Measurements from ENCODE around the gene PLTP.
"Not testable (repeated sequence)": the region's sequence is repeated elsewhere in the genome, so short reads cannot be mapped to it uniquely, and the experiment has no call there.

The PLTP gene

GRCh38 chr20:45901332-45901731, 10.6 kb downstream of the PLTP start:
- DNase-seq: not testable (repeated sequence)

- DNase-seq: no peak
These were observed 12.7 kb downstream of the PLTP start for GRCh38 chr20:45899046-45899835.

GRCh38 chr20:45898285-45898684, 13.7 kb downstream of the PLTP start:
- no peak for DNase-seq

DNA sequence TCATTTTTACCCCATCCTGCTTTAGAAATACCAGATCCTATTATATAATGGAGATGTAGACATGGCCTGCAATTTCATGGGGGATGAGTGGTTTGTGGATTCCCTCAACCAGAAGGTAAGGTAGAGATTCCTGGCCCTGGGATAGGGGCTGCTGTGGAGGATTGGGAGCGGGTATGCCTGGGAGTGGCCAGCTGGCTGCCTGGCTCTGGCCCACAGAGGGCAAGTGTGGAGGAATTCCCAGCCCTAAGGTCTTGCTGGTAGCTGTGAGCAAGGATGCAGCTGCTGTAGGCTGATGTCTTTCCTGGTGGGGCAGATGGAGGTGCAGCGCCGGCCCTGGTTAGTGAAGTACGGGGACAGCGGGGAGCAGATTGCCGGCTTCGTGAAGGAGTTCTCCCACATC, 14.3 kb downstream of the PLTP start:
- no peak for DNase-seq

DNA sequence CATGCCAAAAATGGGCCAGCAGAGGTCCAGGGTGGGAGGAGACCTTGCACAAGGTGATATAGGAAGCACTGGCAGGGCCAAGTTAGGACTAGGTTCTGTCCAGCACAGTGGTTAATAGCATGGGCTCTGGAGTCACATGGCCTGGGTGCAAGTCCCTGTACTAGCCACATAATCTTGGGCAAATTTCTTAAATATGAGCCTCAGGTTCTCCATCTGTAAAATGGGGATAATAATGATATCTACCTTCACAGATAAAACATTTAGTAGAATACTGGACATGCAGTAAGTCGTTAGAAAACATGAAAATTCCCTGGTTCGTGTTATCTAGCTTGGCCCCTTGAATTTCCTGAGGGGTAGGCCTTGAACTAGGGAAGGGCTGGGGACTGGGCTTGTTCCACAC, 14.7 kb downstream of the PLTP start:
- no peak for DNase-seq

- DNase-seq: no peak
These were observed 15.3 kb downstream of the PLTP start for GRCh38 chr20:45896641-45897161.

DNA sequence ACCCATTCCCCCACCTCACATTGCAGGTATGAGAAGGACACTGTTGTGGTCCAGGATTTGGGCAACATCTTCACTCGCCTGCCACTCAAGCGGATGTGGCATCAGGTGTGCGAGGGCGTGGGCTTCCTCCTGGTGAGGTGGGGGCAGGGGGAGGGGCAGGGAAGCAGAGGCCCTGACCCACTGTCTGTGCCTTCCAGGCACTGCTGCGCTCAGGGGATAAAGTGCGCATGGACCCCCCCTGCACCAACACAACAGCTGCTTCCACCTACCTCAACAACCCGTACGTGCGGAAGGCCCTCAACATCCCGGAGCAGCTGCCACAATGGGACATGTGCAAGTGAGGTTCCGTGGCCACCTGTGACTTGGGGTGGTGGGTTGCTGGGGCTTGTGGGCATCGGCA, 17.2 kb downstream of the PLTP start:
- no peak for DNase-seq

DNA sequence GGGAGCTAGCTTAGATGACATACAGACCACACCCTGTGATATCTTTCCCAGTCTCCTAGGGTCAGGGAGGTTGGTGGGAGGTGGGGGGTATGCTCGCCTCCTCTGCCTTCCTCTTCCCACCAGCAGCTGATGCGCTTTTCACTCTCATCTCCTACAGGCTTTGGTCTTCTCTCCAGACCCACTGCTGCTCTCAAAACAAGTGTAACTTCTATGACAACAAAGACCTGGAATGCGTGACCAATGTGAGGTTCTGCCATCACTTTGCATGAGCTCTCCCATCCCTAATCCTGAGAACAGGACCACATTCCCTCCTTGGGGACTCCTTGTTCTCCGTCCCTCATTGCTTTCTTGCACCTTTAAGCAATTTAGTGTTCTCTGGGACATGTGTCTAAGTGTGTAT, 18.1 kb downstream of the PLTP start:
- DNase-seq: no peak

GRCh38 chr20:45892828-45893500, 19.0 kb downstream of the PLTP start:
- DNase-seq: no peak

DNA sequence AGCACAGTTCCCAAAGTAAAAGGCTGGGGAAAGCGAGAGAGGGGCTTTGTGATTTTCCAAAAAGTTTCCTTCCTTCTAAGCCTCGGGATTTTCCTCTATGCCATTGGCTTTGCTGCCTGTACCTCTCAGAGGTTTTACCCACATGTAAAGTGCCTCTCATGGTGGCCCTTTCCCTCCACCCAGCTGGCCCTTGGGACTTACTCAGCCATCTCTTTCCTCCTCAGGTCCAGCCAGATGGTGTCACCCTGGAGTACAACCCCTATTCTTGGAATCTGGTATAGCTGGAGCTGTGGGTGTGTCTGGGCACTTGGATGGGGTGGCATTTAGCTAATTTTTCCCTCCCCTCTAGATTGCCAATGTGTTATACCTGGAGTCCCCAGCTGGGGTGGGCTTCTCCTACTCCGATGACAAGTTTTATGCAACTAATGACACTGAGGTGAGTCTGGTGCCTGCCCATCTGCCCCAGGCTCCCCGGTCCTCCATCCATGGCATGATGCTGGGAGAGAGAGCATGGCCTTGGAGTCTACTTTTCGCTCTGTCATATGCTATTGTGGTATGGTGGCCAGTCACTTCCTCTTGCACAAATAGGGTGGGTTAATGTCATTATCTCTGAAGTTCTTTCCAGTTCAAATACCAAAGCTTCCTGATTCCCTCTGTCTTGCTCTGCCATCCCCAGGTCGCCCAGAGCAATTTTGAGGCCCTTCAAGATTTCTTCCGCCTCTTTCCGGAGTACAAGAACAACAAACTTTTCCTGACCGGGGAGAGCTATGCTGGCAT, 19.7 kb downstream of the PLTP start:
- DNase-seq: peak in 1 of 58 donors; percentile 8

DNA sequence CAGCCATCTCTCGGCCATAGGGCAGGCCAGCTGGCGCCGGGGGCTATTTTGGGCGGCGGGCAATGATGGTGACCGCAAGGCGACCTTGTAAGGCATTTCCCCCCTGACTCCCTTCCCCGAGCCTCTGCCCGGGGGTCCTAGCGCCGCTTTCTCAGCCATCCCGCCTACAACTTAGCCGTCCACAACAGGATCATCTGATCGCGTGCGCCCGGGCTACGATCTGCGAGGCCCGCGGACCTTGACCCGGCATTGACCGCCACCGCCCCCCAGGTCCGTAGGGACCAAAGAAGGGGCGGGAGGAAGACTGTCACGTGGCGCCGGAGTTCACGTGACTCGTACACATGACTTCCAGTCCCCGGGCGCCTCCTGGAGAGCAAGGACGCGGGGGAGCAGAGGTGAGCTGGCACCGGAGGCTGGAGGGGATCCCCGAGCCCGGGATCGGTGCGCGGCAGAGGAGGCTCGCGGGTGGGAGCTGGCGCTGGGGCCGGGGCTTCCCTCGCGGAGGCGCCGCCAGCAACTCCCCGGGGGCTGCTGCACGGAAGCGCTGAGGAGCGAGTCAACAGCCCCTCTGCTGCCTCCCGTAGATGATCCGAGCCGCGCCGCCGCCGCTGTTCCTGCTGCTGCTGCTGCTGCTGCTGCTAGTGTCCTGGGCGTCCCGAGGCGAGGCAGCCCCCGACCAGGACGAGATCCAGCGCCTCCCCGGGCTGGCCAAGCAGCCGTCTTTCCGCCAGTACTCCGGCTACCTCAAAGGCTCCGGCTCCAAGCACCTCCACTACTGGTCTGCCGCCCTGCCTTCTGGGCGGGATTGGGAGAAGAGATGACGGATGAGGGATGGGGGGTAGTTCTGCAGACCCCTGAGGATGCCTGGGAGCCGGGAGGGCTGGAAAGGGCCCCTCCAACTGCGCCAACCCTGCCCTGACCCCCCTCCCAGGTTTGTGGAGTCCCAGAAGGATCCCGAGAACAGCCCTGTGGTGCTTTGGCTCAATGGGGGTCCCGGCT, 20.7 kb downstream of the PLTP start, which contains the start of the genes CTSA and NEURL2:
Gene CTSA (plus strand): TSS at position 351 of the 999 bp plus-strand sequence. CDS start 234 bp downstream, at position 585.
Gene NEURL2 (minus strand): TSS at position 224 of the 999 bp plus-strand sequence. CDS start 217 bp downstream, at position 7.
- peak; percentile 31 to 95 (median 86) for DNase-seq

GRCh38 chr20:45890077-45890984, 21.6 kb downstream of the PLTP start:
- DNase-seq: peak in 53 of 58 donors; percentile 8 to 74 (median 49)

DNA sequence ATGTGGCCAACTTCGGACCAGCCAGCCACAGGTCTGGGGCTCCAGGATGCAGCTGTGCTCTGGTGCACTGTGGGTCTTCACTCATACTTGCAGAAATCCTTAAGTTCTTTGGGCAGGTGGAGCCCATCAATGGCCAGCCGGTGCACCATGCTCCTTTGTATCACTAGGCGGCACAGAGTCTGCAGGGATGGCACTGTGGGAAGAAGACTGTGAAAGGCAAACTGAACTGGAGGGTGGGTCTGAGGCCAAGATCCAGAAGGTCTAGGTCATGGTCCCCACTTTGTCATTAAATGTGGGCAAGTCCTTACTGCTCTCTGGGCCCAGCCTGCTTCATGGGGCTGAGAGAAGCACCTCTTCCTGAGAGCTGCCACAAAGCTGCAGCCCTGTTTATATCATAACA, 23.3 kb downstream of the PLTP start:
- no peak for DNase-seq

GRCh38 chr20:45887346-45887715, 24.6 kb downstream of the PLTP start, which contains the start of gene SPATA25:
SPATA25 (minus strand) TSS chr20:45887622; CDS start chr20:45887590, 32 bp downstream.
- DNase-seq: no peak

DNA sequence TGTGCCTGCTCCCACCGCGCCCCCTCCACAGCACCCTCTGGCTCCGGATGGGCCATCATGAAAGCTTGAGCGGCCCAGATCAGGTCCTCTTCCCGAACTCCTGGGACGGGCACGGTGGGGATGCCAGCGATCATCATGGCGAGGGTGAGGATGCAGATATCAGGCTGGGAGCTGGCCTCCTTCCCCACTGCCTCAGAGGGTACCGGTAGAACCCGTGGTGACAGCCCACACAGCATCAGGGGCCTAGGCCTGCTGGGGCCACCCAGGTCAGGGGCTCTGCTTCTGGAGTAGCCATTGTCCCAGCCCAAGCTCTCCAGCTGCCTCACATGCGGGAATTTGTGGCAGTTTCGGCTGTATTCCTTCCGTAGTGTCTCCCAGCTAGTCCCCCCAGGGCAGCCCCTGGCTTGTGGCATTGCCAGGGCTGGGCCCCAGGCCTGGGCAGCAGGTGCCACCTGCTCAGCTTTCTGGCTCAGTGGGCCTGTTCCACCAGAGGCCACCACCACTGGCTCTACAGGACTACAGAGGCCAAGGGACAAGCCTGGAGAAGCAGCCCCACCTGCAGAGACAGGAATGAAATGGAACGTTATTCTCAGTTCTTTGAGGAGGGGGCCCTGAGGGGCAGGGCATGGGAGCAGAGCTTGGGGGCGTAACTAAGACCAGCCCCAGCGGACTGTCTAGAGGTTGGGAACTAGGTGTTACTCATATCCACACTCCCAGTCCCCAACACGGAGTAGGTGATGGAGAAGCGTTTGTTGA, 25.2 kb downstream of the PLTP start:
- no peak for DNase-seq

GRCh38 chr20:45883100-45883469, 28.9 kb downstream of the PLTP start:
- DNase-seq: no peak

DNA sequence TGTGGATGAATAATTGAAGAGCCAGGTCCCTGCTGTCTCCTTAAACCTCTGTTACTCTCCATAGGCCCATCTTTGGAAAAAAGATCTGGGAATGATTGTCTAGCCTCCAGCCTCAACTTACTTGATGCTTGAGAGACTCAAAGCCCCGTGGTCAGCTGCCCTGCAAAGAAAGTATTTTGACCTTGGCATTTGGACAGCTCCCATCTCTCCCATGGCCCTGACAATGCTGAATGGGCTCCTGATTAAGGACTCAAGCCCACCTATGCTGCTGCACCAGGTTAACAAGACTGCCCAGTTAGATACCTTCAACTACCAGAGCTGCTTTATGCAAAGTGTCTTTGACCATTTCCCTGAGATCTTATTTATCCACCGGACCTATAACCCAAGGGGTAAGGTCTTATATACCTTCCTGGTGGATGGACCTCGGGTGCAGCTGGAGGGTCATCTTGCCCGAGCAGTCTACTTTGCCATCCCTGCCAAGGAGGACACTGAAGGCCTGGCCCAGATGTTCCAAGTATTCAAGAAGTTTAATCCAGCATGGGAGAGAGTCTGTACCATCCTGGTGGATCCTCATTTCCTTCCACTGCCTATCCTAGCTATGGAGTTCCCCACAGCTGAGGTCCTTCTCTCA, 29.4 kb downstream of the PLTP start:
- no peak for DNase-seq
